Putamen (tissue), 1 donor: ENCODE measurements around the gene MYRFL.
"Not testable (repeated sequence)": the region's sequence is repeated elsewhere in the genome, so short reads cannot be mapped to it uniquely, and the experiment has no call there.

ENCODE experiments used
- DNase-seq: peaks from one replicate; pipeline ENCODE4 v3.0.0-alpha.2; 2016; ENCODE audit warnings: low spot score

Gene MYRFL

GRCh38 chr12:69988481-69989321 lies 163.7 kb downstream of the MYRFL start:
- DNase-seq, result no peak

DNA sequence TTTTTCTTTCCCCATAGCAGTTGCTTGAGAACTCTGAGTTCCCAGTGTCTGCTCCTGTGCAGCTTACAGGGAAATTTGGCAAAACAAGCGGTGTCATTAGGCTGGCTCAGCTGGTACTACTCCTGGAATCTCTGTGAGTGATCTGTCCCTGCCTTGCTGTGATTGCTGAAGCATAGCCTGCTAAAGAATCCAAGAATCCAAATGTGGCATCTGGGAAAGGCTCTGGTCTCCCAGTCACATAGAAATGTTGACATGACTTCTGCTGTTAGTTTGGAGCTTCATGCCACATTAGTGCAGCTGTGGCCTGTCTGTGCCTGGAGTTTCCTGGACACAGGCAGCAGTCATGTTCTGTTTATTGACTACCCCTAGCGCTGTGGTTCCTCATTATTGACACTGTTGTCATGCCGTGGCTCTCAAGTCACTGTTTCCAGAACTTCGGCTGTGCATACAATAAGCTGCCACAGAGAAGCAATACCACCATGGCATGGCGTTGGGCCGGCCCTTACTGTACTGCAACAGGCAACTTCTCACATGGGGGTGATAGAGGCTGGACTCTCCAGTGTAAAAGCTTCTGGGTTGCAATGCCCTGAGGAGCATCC lies 166.8 kb downstream of the MYRFL start:
- no peak for DNase-seq

GRCh38 chr12:69993433-69993832 lies 168.4 kb downstream of the MYRFL start:
- DNase-seq, result no peak

- DNase-seq, result not testable (repeated sequence)
Measured at GRCh38 chr12:69994086-69994485, 169.1 kb downstream of the MYRFL start.

- DNase-seq, result no peak
Measured at GRCh38 chr12:69994724-69995173, 169.7 kb downstream of the MYRFL start.

DNA sequence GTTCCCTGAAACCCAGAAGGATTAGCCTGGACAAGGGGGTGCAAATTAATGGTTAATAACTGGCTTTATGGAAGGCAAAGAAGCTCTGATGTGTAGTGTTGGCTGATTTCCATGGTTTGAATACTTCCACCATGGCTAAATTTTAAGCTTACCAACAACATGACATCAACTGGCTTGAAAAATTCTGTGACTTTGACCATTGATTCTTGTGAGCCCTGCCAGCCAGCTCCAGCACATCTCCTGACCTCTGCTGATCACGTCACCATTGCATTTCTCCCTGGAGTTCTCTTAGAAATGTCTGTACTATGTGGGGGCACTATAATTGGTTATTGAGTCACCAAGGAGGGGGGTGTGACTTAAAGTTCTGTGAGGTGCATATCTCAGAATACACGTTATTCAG lies 171.2 kb downstream of the MYRFL start:
- no peak for DNase-seq

GRCh38 chr12:69996722-69997121 lies 171.7 kb downstream of the MYRFL start:
- no peak for DNase-seq

DNA sequence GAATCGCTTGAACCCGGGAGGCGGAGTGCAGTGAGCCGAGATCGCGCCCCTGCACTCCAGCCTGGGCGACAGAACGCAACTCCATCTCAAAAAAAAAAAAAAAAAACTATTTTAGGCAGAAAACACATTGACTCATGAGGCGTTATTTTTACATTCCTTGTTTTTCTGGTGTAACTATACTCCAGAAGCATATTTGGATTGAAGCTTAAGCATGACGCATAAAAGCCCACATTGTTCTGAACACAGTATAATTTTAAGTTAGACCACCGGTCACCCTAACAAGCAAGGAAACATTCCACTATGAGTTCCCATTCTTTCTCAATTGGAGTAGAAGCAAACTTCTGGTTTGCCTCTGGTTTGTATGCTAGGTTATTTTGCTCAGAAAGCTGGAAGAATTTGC lies 173.0 kb downstream of the MYRFL start:
- no peak for DNase-seq

- DNase-seq, result no peak
Measured at GRCh38 chr12:69998922-69999321, 173.9 kb downstream of the MYRFL start.

GRCh38 chr12:69999561-69999960 lies 174.5 kb downstream of the MYRFL start:
- DNase-seq, result no peak

- no peak for DNase-seq
Measured at GRCh38 chr12:70002097-70002911, 177.3 kb downstream of the MYRFL start.

- no peak for DNase-seq
Measured at GRCh38 chr12:70002912-70003255, 177.9 kb downstream of the MYRFL start.

DNA sequence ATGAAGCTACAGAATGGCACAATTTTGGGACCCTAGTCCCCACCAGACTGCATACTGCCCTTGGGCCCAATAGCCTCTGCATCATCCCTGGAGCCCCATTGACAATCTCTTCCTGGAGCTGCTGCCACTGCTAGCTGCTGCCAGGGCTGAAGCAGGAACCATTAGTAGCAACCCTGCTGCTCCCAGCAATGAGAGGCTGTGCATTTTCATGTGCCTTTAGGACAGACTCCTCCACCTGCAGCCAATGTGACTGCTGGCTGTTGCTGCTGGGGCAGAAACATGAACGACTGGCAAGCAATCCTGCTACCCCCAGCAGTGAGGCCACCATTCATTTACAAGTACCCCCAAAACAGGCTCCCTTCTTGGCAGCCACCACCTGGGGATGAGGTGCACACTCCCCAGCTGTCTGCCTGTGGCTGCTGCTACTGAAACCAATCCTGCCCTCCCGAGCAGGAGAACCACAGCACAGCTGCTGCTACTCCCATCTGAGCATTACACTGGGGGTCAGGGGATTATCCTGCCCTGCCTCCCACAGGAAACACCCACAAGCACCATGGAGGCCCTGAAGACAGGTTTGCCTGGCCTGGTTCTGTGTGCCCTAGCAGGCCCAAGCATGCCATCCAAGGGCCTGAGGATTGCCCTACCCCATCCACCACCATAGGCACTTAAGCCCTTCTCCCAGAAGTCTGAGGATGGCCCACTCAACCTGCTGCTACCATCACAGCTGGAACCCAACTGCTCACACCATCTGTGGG lies 181.0 kb downstream of the MYRFL start:
- no peak for DNase-seq

GRCh38 chr12:70006619-70006973 lies 181.6 kb downstream of the MYRFL start:
- DNase-seq, result no peak

- no peak for DNase-seq
Measured at GRCh38 chr12:70007687-70008086, 182.7 kb downstream of the MYRFL start.
